ENCODE results near the gene ABCC4.
A peak's percentile ranks its signal among the peaks of the same experiment; 100 is the strongest.

ABCC4 gene, protein sequence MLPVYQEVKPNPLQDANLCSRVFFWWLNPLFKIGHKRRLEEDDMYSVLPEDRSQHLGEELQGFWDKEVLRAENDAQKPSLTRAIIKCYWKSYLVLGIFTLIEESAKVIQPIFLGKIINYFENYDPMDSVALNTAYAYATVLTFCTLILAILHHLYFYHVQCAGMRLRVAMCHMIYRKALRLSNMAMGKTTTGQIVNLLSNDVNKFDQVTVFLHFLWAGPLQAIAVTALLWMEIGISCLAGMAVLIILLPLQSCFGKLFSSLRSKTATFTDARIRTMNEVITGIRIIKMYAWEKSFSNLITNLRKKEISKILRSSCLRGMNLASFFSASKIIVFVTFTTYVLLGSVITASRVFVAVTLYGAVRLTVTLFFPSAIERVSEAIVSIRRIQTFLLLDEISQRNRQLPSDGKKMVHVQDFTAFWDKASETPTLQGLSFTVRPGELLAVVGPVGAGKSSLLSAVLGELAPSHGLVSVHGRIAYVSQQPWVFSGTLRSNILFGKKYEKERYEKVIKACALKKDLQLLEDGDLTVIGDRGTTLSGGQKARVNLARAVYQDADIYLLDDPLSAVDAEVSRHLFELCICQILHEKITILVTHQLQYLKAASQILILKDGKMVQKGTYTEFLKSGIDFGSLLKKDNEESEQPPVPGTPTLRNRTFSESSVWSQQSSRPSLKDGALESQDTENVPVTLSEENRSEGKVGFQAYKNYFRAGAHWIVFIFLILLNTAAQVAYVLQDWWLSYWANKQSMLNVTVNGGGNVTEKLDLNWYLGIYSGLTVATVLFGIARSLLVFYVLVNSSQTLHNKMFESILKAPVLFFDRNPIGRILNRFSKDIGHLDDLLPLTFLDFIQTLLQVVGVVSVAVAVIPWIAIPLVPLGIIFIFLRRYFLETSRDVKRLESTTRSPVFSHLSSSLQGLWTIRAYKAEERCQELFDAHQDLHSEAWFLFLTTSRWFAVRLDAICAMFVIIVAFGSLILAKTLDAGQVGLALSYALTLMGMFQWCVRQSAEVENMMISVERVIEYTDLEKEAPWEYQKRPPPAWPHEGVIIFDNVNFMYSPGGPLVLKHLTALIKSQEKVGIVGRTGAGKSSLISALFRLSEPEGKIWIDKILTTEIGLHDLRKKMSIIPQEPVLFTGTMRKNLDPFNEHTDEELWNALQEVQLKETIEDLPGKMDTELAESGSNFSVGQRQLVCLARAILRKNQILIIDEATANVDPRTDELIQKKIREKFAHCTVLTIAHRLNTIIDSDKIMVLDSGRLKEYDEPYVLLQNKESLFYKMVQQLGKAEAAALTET (N-terminal part only)

DNA sequence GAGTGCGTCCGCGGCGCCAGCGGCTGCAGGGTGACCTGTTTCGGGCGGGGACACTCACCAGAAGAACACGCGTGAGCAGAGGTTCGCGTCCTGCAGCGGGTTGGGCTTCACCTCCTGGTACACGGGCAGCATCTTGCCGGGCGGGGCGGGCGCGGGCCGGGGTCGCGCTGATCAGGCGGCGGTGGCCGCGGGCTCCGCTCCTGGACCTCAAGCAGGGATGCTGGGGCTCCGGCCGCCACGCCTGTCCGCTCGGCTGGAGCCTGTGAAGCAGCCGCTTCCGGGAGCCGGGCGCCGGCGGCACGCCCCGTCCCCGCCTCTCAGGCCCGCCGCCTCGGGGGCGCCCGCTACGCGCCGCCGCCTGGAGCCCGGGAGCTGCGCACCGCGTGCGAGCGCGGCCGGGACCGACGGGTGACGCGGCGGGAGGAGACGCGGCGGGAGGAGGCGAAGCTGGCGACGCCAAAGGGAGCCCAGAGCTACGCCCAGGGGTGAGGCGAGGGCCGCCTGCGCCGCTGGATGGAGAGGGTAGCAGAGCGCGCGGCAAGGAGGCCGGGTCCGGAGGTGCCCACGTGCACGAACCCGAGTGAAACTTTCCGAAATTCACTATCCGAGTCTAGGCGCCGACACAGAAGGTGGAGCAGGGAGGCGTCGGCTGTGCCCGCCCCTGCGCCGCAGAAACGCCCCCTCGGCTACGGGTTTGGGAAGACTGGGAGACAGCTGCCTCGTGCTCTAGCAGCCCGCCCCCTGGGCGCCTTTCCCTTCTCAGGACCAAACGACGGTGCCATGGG lies at the start of gene ABCC4:
Gene ABCC4 (minus strand): TSS at position 269 of the 785 bp plus-strand sequence. CDS start 137 bp downstream, at position 132.
- peak within 1 kb of the TSS; percentile 87 for H3K4me3 ChIP-seq (ENCODE audit: low read depth, low read length)
- TF ChIP-seq, protein P1, sequence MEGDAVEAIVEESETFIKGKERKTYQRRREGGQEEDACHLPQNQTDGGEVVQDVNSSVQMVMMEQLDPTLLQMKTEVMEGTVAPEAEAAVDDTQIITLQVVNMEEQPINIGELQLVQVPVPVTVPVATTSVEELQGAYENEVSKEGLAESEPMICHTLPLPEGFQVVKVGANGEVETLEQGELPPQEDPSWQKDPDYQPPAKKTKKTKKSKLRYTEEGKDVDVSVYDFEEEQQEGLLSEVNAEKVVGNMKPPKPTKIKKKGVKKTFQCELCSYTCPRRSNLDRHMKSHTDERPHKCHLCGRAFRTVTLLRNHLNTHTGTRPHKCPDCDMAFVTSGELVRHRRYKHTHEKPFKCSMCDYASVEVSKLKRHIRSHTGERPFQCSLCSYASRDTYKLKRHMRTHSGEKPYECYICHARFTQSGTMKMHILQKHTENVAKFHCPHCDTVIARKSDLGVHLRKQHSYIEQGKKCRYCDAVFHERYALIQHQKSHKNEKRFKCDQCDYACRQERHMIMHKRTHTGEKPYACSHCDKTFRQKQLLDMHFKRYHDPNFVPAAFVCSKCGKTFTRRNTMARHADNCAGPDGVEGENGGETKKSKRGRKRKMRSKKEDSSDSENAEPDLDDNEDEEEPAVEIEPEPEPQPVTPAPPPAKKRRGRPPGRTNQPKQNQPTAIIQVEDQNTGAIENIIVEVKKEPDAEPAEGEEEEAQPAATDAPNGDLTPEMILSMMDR (IDR thresholded peaks at IDR 0.05; ENCODE audit: low read depth, low read length) = no peak

DNA sequence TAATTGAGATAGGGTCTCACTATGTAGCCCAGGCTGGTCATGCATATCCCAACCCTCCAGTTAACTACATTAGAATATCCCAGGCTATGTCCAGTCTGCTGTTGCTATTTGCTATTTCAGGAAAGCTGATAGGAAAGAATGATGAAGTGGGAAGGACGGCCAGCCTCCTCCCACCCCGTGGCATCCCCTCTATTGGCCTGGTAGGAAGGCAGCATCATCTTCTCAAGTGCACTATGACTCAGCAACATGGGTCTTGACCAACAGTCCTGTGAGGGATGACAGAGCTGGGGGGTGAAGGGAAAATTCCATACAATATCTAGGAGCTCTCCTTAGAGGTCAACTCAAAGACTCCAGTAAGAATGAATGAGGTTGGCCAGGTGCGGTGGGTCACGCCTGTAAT lies 48.0 kb upstream of the ABCC4 start:
- TF ChIP-seq, protein P1 (IDR thresholded peaks at IDR 0.05; ENCODE audit: low read depth, low read length) = no peak
- H3K4me3 ChIP-seq (ENCODE audit: low read depth, low read length) = no peak overlapping the region

DNA sequence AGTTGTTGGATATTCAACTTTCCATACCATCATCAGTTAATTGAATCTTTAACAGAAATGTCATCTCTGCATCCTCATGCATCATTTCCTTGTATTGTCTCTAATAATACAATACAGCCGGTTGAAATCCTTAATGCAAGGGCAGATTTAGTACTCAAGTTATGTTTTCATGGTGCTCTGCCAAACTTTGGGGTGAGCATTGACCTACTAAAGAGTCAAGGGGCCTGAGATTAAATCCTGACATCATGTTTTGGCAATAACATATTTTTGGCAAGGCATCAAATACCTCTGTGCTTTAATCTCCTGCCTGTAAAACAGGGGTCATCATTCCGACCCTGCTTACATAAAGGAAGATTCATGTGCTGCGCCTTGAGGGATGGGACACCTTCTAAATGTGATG lies 42.7 kb upstream of the ABCC4 start:
- TF ChIP-seq, protein P1 (IDR thresholded peaks at IDR 0.05; ENCODE audit: low read depth, low read length) = no peak
- no peak overlapping the region for H3K4me3 ChIP-seq (ENCODE audit: low read depth, low read length)

DNA sequence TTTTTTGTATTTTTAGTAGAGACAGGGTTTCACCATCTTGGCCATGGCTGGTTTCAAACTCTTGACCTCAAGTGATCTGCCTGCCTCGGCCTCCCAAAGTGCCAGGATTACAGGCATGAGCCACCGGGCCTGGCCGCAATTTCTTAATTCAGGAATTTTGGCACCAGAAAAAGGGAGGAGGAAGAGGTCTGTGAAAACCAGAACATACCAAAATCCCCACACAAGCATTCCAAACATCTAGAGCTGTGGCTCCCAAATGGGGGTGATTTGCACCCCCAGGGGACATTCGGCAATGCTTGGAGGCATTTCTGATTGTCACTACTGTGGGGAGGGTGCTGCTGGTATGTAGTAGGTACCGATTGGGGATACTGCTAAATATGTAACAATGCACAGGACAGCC lies 40.2 kb upstream of the ABCC4 start:
- TF ChIP-seq, protein P1 (IDR thresholded peaks at IDR 0.05; ENCODE audit: low read depth, low read length) = no peak

DNA sequence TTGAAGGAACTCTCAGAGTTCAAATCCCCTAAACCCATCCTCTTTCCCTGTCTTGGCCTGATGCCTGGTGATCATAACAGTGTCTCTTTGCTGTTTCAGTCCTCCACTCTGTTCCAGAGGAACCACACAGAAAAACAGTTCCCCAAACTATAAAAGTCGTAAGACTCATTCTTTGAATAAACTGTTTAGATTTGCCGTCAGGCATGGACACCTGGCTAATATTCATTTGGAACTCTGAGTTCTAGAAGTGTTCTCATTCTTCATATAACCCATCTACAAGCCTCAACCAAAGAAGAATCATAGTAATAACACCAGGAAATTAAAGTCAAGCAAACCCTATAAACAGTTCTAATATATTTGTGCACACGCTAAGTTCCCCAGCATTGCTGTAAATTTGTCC lies 37.7 kb upstream of the ABCC4 start:
- TF ChIP-seq, protein P1 (IDR thresholded peaks at IDR 0.05; ENCODE audit: low read depth, low read length) = no peak
- no peak overlapping the region for H3K4me3 ChIP-seq (ENCODE audit: low read depth, low read length)

More for the DNA sequence above, 40.2 kb upstream of the ABCC4 start:
- no peak overlapping the region for H3K4me3 ChIP-seq (ENCODE audit: low read depth, low read length)

DNA sequence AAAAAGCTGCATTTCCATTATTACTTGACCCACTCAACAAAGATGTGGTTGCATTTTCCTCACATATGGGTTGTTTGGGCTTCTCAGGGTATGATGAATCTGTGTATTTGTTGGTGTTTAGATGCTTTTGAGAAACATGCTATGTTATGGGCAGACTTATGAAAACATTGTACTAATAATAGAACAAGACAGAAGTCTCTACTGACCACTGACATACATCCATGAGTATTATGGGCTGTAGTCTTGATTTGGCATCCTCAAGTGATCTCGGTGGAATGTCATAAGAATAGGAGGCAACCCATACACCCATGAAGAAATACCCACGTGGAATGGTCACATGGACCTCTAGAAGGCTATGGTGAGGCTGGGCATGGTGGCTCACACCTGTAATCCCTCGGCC lies 36.3 kb upstream of the ABCC4 start:
- TF ChIP-seq, protein P1 (IDR thresholded peaks at IDR 0.05; ENCODE audit: low read depth, low read length) = no peak
- no peak overlapping the region for H3K4me3 ChIP-seq (ENCODE audit: low read depth, low read length)
